ENCODE data around the gene SRMS. TPM values are rescaled to one million over a fixed set of nuclear protein-coding genes. Genes with fewer than 3 reads are reported as not detected.

Gene SRMS
- total RNA-seq, 1 donor from 2014 or later: not detected

- no peak for ATAC-seq
- Histone ChIP-seq H3K4me1 (peaks cover 11% of the 10 kb centered on the region), H3K27me3 (peaks cover 40% of the 10 kb centered on the region), H3K9me3 (no peaks in the 10 kb centered on the region), H3K27ac (no peak within 1 kb of the TSS), H3K36me3 (no peaks in the 10 kb centered on the region), H3K4me3 (peak within 1 kb of the TSS; percentile 26)
- intact Hi-C loops (cut with DNase I): no loop called here
- no peak for TF ChIP-seq CTCF (IDR thresholded peaks at IDR 0.05)
- DNase-seq: peak; percentile 68
Observed at GRCh38 chr20:63498960-63499337, 48.6 kb downstream of the SRMS start, which contains the start of gene EEF1A2. EEF1A2 (minus strand) TSS chr20:63499083; CDS start chr20:63497763, 1,320 bp downstream.

GRCh38 chr20:63497946-63498935, 49.3 kb downstream of the SRMS start:
- DNase-seq (peak; percentile 69), ATAC-seq (peak; percentile 18)
- H3K27ac ChIP-seq: no peak overlapping the region
- H3K4me3 ChIP-seq: no peak overlapping the region
- H3K36me3 ChIP-seq: no peaks in the 10 kb centered on the region
- H3K4me1 ChIP-seq: peaks cover 11% of the 10 kb centered on the region
- TF ChIP-seq CTCF (IDR thresholded peaks at IDR 0.05): no peak
- H3K27me3 ChIP-seq: peaks cover 40% of the 10 kb centered on the region
- intact Hi-C loops (cut with DNase I): no loop called here
- no peaks in the 10 kb centered on the region for H3K9me3 ChIP-seq

DNA sequence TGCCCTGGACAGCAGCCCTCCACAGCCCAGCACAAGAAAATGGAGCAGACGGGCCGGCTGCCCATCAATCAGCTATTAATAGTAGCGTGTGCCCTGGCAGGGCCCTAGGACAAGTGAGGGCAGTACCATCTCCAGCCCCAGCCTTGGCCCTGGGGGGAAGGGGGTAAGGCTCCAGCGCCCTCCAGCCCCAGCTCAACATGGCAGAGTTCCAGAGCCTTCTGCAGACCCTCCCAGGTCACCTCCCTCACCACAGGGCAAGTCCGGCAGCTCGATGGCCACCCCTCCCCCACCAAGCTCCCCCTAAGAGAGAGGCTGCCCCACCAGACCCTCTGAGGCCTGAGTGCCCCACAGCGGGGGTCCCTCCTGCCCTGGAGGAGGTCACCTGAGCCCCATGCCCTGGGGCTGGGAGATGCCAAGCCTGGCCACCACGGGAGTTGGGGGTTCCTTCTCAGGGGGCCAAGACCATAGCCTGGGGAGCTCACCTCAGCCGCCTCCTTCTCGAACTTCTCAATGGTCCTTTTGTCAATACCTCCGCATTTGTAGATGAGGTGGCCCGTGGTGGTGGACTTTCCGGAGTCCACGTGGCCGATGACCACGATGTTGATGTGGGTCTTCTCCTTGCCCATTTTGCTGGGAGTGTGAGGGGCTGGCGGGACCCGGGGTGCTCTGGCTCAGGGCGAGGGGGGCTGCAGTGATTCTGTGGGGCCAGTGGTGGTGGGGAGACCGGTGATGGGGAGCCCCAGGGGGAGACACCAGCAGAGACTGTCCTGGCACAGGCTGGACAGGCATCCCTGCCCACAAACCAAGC, 50.2 kb downstream of the SRMS start:
- no peaks in the 10 kb centered on the region for H3K9me3 ChIP-seq
- peaks cover 33% of the 10 kb centered on the region for H3K27me3 ChIP-seq
- intact Hi-C loops (cut with DNase I): no loop called here
- H3K4me1 ChIP-seq: peaks cover 11% of the 10 kb centered on the region
- ATAC-seq (no peak), DNase-seq (peak; percentile 57)
- no peak overlapping the region for H3K4me3 ChIP-seq
- no peak for TF ChIP-seq CTCF (IDR thresholded peaks at IDR 0.05)
- H3K36me3 ChIP-seq: no peaks in the 10 kb centered on the region
- H3K27ac ChIP-seq: no peak overlapping the region

DNA sequence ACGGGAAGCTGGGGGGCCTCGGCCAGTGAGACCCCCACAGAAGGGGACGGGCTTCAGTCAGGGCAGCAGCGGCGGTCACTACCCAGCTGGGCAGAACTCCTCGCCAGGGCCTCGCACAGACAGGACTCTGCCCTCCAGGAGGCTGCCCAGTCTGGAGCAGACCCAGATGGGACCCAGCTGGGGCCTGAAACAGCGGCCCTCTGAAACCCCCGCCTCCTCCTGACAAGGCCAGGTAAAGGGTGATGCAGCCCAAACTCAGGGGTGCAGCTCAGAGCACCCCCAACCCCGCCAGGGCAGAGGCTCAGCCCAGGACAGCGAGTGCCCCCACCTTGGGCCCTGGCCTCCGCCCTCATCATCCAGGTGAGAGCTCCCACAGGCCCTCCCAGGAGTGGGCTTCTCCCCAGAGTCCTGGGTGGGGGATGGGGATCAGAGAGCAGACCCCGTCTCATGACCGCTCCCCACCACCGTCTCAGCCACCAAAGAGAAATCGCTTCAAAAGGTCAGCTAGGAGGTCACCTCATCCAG, 50.9 kb downstream of the SRMS start:
- ATAC-seq: peak; percentile 1
- peaks cover 33% of the 10 kb centered on the region for H3K27me3 ChIP-seq
- H3K4me3 ChIP-seq: peak overlapping the region; percentile 33
- intact Hi-C loops (cut with DNase I): no loop called here
- H3K27ac ChIP-seq: no peak overlapping the region
- peak; percentile 65 for DNase-seq
- no peaks in the 10 kb centered on the region for H3K36me3 ChIP-seq
- no peak for TF ChIP-seq CTCF (IDR thresholded peaks at IDR 0.05)
- no peaks in the 10 kb centered on the region for H3K9me3 ChIP-seq
- H3K4me1 ChIP-seq: peaks cover 11% of the 10 kb centered on the region

GRCh38 chr20:63495741-63496595, 51.6 kb downstream of the SRMS start:
- H3K4me1 ChIP-seq: peaks cover 11% of the 10 kb centered on the region
- ATAC-seq (peak; percentile 74), DNase-seq (peak; percentile 89)
- TF ChIP-seq CTCF (IDR thresholded peaks at IDR 0.05): peak; percentile 98
- H3K4me3 ChIP-seq: peak overlapping the region; percentile 33
- H3K27me3 ChIP-seq: peaks cover 39% of the 10 kb centered on the region
- H3K27ac ChIP-seq: no peak overlapping the region
- no peaks in the 10 kb centered on the region for H3K9me3 ChIP-seq
- H3K36me3 ChIP-seq: no peaks in the 10 kb centered on the region
- intact Hi-C loops (cut with DNase I): no loop called here
